ENCODE data around the gene IQSEC3.
"Not testable (repeated sequence)": the region's sequence is repeated elsewhere in the genome, so short reads cannot be mapped to it uniquely, and the experiment has no call there.

Gene IQSEC3

GRCh38 chr12:72018-72417 is 5.5 kb downstream of the IQSEC3 start:
- H3K27me3 ChIP-seq (ENCODE audit: insufficient read depth, low read length) = peaks cover 43% of the 10 kb centered on the region
- not testable (repeated sequence) for H2AFZ ChIP-seq (ENCODE audit: low read length, unreplicated experiment); H3K79me2 ChIP-seq (ENCODE audit: control insufficient read depth, insufficient read depth, low read length, unreplicated experiment)

DNA sequence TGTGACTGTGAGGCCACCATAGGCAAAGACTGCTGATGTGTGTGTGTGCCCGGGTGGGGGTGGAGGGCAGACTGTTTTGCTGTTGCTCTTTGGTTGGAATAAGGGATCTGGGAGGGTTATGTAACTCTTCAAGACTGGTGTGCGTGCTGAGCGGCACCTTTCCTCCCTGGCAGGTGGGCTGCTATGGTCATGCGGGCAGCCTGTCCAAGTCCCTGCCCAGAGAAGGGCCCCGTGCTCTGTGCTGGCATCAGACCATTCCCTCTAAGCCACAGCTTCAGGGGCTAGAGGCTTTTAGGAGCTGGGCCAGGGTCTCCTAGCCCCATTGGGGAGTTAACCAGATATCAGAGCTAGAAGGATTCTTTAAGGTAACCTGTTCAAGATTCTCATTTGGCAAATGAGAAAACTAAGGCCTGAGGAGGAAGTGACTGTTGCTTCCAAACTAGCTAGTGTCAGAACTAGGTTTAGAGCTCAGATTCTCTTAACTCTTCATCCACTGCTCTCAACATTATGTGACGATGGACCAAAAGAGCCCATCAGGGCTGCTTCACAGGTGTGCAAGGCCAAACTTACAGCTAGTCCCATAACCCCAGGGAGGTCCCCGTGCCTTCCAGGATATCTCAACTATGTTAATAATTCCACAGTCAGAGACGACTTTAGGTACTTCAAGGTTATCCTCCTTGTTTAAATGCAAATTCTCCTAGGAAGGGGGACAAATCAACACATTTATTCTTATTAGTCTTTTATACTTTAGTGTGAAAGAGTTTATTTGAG is 8.0 kb downstream of the IQSEC3 start:
- not testable (repeated sequence) for H2AFZ ChIP-seq (ENCODE audit: low read length, unreplicated experiment); H3K36me3 ChIP-seq (ENCODE audit: insufficient read depth, low read length); H3K4me1 ChIP-seq (ENCODE audit: control insufficient read depth, insufficient read depth, low read length, unreplicated experiment); H3K4me3 ChIP-seq (ENCODE audit: low read depth, low read length); H3K27ac ChIP-seq (ENCODE audit: low read depth, low read length); H3K79me2 ChIP-seq (ENCODE audit: control insufficient read depth, insufficient read depth, low read length, unreplicated experiment)
- peaks cover 53% of the 10 kb centered on the region for H3K27me3 ChIP-seq (ENCODE audit: insufficient read depth, low read length)

More at GRCh38 chr12:72018-72417, 5.5 kb downstream of the IQSEC3 start:
- H3K36me3 ChIP-seq (ENCODE audit: insufficient read depth, low read length); H3K27ac ChIP-seq (ENCODE audit: low read depth, low read length); H3K4me1 ChIP-seq (ENCODE audit: control insufficient read depth, insufficient read depth, low read length, unreplicated experiment); H3K4me3 ChIP-seq (ENCODE audit: low read depth, low read length): not testable (repeated sequence)

DNA sequence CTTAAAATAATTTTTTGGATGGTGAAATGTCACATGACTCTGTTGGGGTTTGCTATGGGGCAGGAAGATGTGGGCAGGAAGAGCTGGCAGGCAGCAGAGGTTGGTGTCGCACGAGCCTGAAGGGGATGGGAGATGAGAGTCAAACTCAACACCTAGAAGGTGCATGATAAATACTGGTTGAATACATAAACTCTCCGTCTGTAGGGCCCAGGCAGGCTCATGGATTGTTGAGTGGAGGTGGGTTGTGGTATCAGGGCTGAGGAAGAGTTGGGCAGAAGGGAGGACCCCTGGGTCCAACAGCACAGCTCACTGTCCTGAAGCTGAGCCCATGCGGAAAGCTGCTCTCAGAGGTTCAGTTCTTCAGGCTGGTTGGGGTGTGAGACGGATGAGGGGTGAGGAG is 9.0 kb downstream of the IQSEC3 start:
- not testable (repeated sequence) for H2AFZ ChIP-seq (ENCODE audit: low read length, unreplicated experiment); H3K27ac ChIP-seq (ENCODE audit: low read depth, low read length); H3K4me1 ChIP-seq (ENCODE audit: control insufficient read depth, insufficient read depth, low read length, unreplicated experiment); H3K36me3 ChIP-seq (ENCODE audit: insufficient read depth, low read length); H3K79me2 ChIP-seq (ENCODE audit: control insufficient read depth, insufficient read depth, low read length, unreplicated experiment); H3K4me3 ChIP-seq (ENCODE audit: low read depth, low read length)
- H3K27me3 ChIP-seq (ENCODE audit: insufficient read depth, low read length) = peaks cover 54% of the 10 kb centered on the region

DNA sequence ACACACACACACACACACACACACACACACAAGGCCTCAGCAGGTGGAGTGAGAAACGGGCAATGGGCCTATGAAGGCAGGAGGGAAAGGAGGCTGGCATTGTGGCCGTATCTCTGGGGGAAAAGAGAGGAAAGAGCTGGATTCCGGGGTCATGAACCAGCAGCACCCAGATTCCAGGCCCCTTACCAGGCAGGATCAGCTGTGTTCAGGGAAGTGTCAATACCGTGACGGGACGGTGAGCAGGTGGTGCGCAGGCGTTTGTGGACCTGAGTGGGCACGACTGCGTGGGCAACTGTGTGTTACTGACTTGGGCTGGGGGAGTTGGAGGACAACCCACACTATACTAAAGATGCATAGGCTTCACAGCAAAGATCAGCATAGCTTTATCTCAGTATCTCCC is 9.5 kb downstream of the IQSEC3 start:
- not testable (repeated sequence) for H3K36me3 ChIP-seq (ENCODE audit: insufficient read depth, low read length); H3K4me3 ChIP-seq (ENCODE audit: low read depth, low read length); H3K27ac ChIP-seq (ENCODE audit: low read depth, low read length); H2AFZ ChIP-seq (ENCODE audit: low read length, unreplicated experiment); H3K79me2 ChIP-seq (ENCODE audit: control insufficient read depth, insufficient read depth, low read length, unreplicated experiment); H3K4me1 ChIP-seq (ENCODE audit: control insufficient read depth, insufficient read depth, low read length, unreplicated experiment)
- peaks cover 54% of the 10 kb centered on the region for H3K27me3 ChIP-seq (ENCODE audit: insufficient read depth, low read length)

- not testable (repeated sequence) for H3K79me2 ChIP-seq (ENCODE audit: control insufficient read depth, insufficient read depth, low read length, unreplicated experiment); H3K4me3 ChIP-seq (ENCODE audit: low read depth, low read length); H3K4me1 ChIP-seq (ENCODE audit: control insufficient read depth, insufficient read depth, low read length, unreplicated experiment); H2AFZ ChIP-seq (ENCODE audit: low read length, unreplicated experiment); H3K27ac ChIP-seq (ENCODE audit: low read depth, low read length); H3K36me3 ChIP-seq (ENCODE audit: insufficient read depth, low read length)
- H3K27me3 ChIP-seq (ENCODE audit: insufficient read depth, low read length) = peaks cover 54% of the 10 kb centered on the region
These were observed 10.0 kb downstream of the IQSEC3 start for GRCh38 chr12:76551-76950.

- H3K27me3 ChIP-seq (ENCODE audit: insufficient read depth, low read length) = peaks cover 55% of the 10 kb centered on the region
- H3K36me3 ChIP-seq (ENCODE audit: insufficient read depth, low read length); H3K79me2 ChIP-seq (ENCODE audit: control insufficient read depth, insufficient read depth, low read length, unreplicated experiment): not testable (repeated sequence)
These were observed 10.6 kb downstream of the IQSEC3 start for GRCh38 chr12:77101-77719.

DNA sequence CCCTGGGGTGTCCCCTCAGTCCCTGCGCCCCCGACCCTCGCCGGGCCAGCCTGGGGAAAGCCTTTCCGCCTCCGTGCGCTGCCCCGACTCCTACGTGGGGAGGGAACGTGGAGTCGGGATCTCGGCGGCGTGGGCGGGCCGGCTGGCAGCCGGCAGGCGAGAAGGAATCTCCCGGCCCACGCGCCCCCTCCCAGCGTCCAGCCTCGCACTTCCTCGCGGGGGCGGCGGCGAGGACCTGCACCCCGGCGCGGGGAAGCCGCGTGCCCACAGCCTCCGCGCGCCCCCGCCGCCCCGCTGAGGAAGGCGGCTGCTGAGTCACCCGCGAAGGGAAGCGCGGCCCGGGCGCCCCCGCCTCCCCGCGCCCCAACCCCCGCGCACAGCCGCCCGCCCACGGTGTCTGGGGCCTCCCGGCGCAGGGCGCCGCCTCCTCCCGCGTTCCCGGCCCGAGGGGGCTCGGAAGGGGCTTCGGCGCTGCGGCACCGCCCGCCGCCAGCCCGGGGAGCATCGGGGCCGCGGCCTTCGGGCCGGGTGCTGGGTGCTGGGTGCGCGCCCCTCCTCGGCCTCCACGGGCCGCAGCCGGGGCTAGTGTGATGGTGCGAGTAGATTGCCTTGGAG is 11.3 kb downstream of the IQSEC3 start:
- Histone ChIP-seq H3K27me3 (ENCODE audit: insufficient read depth, low read length) (peaks cover 61% of the 10 kb centered on the region), H3K4me3 (ENCODE audit: low read depth, low read length) (peak overlapping the region; percentile 29; the same call in 1 of the 2 replicates)
- H3K79me2 ChIP-seq (ENCODE audit: control insufficient read depth, insufficient read depth, low read length, unreplicated experiment); H3K36me3 ChIP-seq (ENCODE audit: insufficient read depth, low read length); H2AFZ ChIP-seq (ENCODE audit: low read length, unreplicated experiment); H3K4me1 ChIP-seq (ENCODE audit: control insufficient read depth, insufficient read depth, low read length, unreplicated experiment); H3K27ac ChIP-seq (ENCODE audit: low read depth, low read length): not testable (repeated sequence)

More at GRCh38 chr12:77101-77719, 10.6 kb downstream of the IQSEC3 start:
- not testable (repeated sequence) for H2AFZ ChIP-seq (ENCODE audit: low read length, unreplicated experiment); H3K4me3 ChIP-seq (ENCODE audit: low read depth, low read length); H3K27ac ChIP-seq (ENCODE audit: low read depth, low read length); H3K4me1 ChIP-seq (ENCODE audit: control insufficient read depth, insufficient read depth, low read length, unreplicated experiment)

DNA sequence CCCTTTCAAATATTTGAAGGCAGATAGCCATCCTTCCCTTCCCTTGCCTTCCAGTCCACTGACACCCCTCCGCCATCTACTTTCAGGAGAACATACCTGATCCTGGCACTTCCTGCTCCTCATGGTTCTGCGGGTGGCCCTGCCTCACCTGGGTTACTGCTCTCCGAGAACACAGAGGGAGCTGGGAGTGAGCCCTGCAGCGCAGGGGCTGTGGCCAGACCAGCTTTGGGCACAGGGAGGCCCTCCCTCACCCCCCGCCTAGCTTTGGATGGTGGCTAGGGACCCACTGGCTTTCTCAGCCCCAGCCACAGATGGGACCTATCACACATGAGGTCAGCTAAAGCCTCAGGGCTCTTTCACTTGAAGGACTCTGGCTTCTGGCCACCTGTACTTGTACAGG is 12.4 kb downstream of the IQSEC3 start:
- no peaks in the 10 kb centered on the region for H3K79me2 ChIP-seq (ENCODE audit: control insufficient read depth, insufficient read depth, low read length, unreplicated experiment)
- no peak overlapping the region for H3K27ac ChIP-seq (ENCODE audit: low read depth, low read length)
- H2AFZ ChIP-seq (ENCODE audit: low read length, unreplicated experiment) = no peak overlapping the region
- H3K4me3 ChIP-seq (ENCODE audit: low read depth, low read length) = no peak overlapping the region
- peaks cover 73% of the 10 kb centered on the region for H3K27me3 ChIP-seq (ENCODE audit: insufficient read depth, low read length)
- no peaks in the 10 kb centered on the region for H3K36me3 ChIP-seq (ENCODE audit: insufficient read depth, low read length)
- H3K4me1 ChIP-seq (ENCODE audit: control insufficient read depth, insufficient read depth, low read length, unreplicated experiment) = no peaks in the 10 kb centered on the region

DNA sequence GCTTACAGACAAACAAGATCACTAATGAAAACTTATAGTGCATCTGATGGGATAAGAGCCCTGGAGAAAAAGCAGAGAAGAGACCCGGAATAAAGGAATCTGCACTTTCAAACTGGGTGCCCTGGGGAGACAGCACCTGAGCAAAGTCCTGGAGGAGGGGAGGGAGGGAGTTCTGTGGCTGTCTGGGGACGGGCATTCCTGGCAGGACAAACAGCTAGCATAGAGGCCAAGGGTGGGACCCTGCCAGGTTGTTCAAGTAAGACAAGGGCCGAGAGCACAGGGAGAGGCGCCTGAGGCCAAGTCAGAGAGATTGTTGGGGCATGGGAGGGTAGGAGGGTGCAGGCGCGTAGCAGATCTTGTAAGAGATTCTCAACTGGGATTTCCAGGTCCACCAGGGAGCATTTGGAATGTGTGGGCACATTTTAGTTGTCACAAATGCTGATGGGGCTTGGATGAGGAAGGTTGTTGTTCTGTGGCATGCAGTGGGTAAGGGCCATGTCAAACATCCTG is 14.2 kb downstream of the IQSEC3 start:
- H2AFZ ChIP-seq (ENCODE audit: low read length, unreplicated experiment) = no peak overlapping the region
- H3K4me3 ChIP-seq (ENCODE audit: low read depth, low read length) = no peak overlapping the region
- peaks cover 81% of the 10 kb centered on the region for H3K27me3 ChIP-seq (ENCODE audit: insufficient read depth, low read length)
- H3K4me1 ChIP-seq (ENCODE audit: control insufficient read depth, insufficient read depth, low read length, unreplicated experiment) = no peaks in the 10 kb centered on the region
- no peaks in the 10 kb centered on the region for H3K36me3 ChIP-seq (ENCODE audit: insufficient read depth, low read length)
- no peak overlapping the region for H3K27ac ChIP-seq (ENCODE audit: low read depth, low read length)
- no peaks in the 10 kb centered on the region for H3K79me2 ChIP-seq (ENCODE audit: control insufficient read depth, insufficient read depth, low read length, unreplicated experiment)

GRCh38 chr12:82740-83139 is 16.2 kb downstream of the IQSEC3 start:
- H3K27me3 ChIP-seq (ENCODE audit: insufficient read depth, low read length) = peaks cover 96% of the 10 kb centered on the region

DNA sequence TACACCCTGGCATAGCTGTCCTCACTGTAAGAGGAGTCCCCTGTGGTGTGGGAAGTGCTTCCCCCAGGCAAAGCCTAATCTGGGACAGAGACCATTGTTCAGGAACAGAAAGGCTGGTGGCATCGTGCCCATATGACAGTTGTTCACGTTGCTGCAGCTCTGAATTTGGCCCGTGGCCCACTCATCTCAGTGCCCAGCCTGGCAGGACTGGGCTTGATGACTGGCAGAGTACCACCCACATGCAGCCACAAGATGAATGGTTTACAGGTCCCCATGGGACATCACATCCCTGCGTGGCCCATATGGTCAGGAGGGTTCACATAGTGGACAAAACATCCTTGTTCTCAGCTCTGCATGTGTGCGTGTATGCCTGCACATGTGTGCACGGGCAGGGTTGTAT is 17.5 kb downstream of the IQSEC3 start:
- Histone ChIP-seq H3K27me3 (ENCODE audit: insufficient read depth, low read length) (peaks cover 100% of the 10 kb centered on the region), H2AFZ (ENCODE audit: low read length, unreplicated experiment) (no peak overlapping the region), H3K27ac (ENCODE audit: low read depth, low read length) (no peak overlapping the region), H3K79me2 (ENCODE audit: control insufficient read depth, insufficient read depth, low read length, unreplicated experiment) (no peaks in the 10 kb centered on the region), H3K4me1 (ENCODE audit: control insufficient read depth, insufficient read depth, low read length, unreplicated experiment) (no peaks in the 10 kb centered on the region), H3K4me3 (ENCODE audit: low read depth, low read length) (no peak overlapping the region), H3K36me3 (ENCODE audit: insufficient read depth, low read length) (no peaks in the 10 kb centered on the region)

More at GRCh38 chr12:82740-83139, 16.2 kb downstream of the IQSEC3 start:
- H3K4me1 ChIP-seq (ENCODE audit: control insufficient read depth, insufficient read depth, low read length, unreplicated experiment) = no peaks in the 10 kb centered on the region
- no peak overlapping the region for H3K27ac ChIP-seq (ENCODE audit: low read depth, low read length)
- no peak overlapping the region for H2AFZ ChIP-seq (ENCODE audit: low read length, unreplicated experiment)
- H3K36me3 ChIP-seq (ENCODE audit: insufficient read depth, low read length) = no peaks in the 10 kb centered on the region
- no peak overlapping the region for H3K4me3 ChIP-seq (ENCODE audit: low read depth, low read length)
- no peaks in the 10 kb centered on the region for H3K79me2 ChIP-seq (ENCODE audit: control insufficient read depth, insufficient read depth, low read length, unreplicated experiment)

Data from ACC112 (cell line).